ENCODE results near the gene SDK2.

SDK2 gene

GRCh38 chr17:73644145-73645049, at the start of gene SDK2:
SDK2 (minus strand) TSS chr17:73644445; CDS start chr17:73644088, 357 bp downstream.
- DNase-seq, result no peak

GRCh38 chr17:73693071-73693470, 48.8 kb upstream of the SDK2 start:
- no peak for DNase-seq

GRCh38 chr17:73691321-73691766, 47.1 kb upstream of the SDK2 start:
- no peak for DNase-seq

GRCh38 chr17:73690676-73691075, 46.4 kb upstream of the SDK2 start:
- DNase-seq, result no peak

- no peak for DNase-seq
These were observed 45.5 kb upstream of the SDK2 start for GRCh38 chr17:73689596-73690275.

- no peak for DNase-seq
These were observed 42.7 kb upstream of the SDK2 start for GRCh38 chr17:73686961-73687360.

GRCh38 chr17:73686126-73686525, 41.9 kb upstream of the SDK2 start:
- no peak for DNase-seq

GRCh38 chr17:73684183-73684582, 39.9 kb upstream of the SDK2 start:
- DNase-seq, result no peak

- no peak for DNase-seq
These were observed 39.5 kb upstream of the SDK2 start for GRCh38 chr17:73683771-73684170.

- no peak for DNase-seq
These were observed 37.7 kb upstream of the SDK2 start for GRCh38 chr17:73681946-73682345.

GRCh38 chr17:73679476-73679875, 35.2 kb upstream of the SDK2 start:
- DNase-seq, result no peak

- DNase-seq, result no peak
These were observed 34.8 kb upstream of the SDK2 start for GRCh38 chr17:73678999-73679398.

- no peak for DNase-seq
These were observed 25.5 kb upstream of the SDK2 start for GRCh38 chr17:73669771-73670170.

- DNase-seq, result no peak
These were observed 23.1 kb upstream of the SDK2 start for GRCh38 chr17:73667181-73667959.

GRCh38 chr17:73663614-73664013, 19.4 kb upstream of the SDK2 start:
- no peak for DNase-seq

GRCh38 chr17:73660366-73660765, 16.1 kb upstream of the SDK2 start:
- no peak for DNase-seq

GRCh38 chr17:73658821-73659515, 14.7 kb upstream of the SDK2 start:
- no peak for DNase-seq

GRCh38 chr17:73657473-73658116, 13.3 kb upstream of the SDK2 start:
- DNase-seq, result peak; percentile 35 to 36

- DNase-seq, result no peak
These were observed 10.0 kb upstream of the SDK2 start for GRCh38 chr17:73654241-73654640.

GRCh38 chr17:73653810-73654209, 9.6 kb upstream of the SDK2 start:
- DNase-seq, result no peak

GRCh38 chr17:73652886-73653480, 8.7 kb upstream of the SDK2 start:
- DNase-seq, result no peak
